Liver (tissue), 3 donors: ENCODE measurements around the gene ASTN1.

Experiments used
- ATF3 ChIP-seq: IDR thresholded peaks from 2 replicates; pipeline ENCODE4 v1.6.1; 2016; ENCODE audit warnings: antibody characterized with exemption
- CTCF ChIP-seq: fragments of 150-350 bp; IDR thresholded peaks from 2 replicates; pipeline ENCODE4 v1.5.1; 2017; ENCODE audit warnings: improper control_type of control experiment, low read depth, low read length; ENCODE audit not compliant: missing input control
- EGR1 ChIP-seq, 2 donors: IDR thresholded peaks; 2 replicates each; pipeline ENCODE4 v1.6.1; 2016 to 2018; ENCODE audit warnings: antibody characterized with exemption in 2 of 2, low read depth in 2 of 2
- GABPA ChIP-seq, 2 donors: IDR thresholded peaks in 1 of 2; conservative IDR thresholded peaks in 1 of 2; 2 replicates each; pipeline ENCODE4 v1.6.1; 2016; ENCODE audit warnings: antibody characterized with exemption in 2 of 2, mild to moderate bottlenecking in 1 of 2, moderate library complexity in 1 of 2
- JUND ChIP-seq, 2 donors: IDR thresholded peaks; 2 replicates each; pipeline ENCODE4 v1.6.1; 2016; ENCODE audit warnings: antibody characterized with exemption in 2 of 2
- TAF1 ChIP-seq: conservative IDR thresholded peaks from 2 replicates; pipeline ENCODE4 v1.6.1; 2016; ENCODE audit warnings: antibody characterized with exemption, mild to moderate bottlenecking
- donor health status: healthy.
- donor health status: healthy.

GRCh38 chr1:176884286-176884685 is 280.2 kb downstream of the ASTN1 start:
- no peak for TF ChIP-seq GABPA (IDR thresholded peaks at IDR 0.05 in 1 of 2, conservative IDR thresholded peaks at IDR 0.05 in 1 of 2)
- no peak for TF ChIP-seq JUND (IDR thresholded peaks at IDR 0.05)
- no peak for TF ChIP-seq CTCF
- no peak for TF ChIP-seq EGR1 (IDR thresholded peaks at IDR 0.05; ENCODE audit: low read depth in 2 of 2)
- no peak for TF ChIP-seq TAF1
- TF ChIP-seq ATF3 = no peak
